GM21515 (cell line): ENCODE results near the gene CARD9.

Experiments used
- ATAC-seq: cut with Tn5 transposase; IDR thresholded peaks from one replicate; pipeline ENCODE4 v1.9.1; 2021; ENCODE audit not compliant: unreplicated experiment

Gene CARD9

DNA sequence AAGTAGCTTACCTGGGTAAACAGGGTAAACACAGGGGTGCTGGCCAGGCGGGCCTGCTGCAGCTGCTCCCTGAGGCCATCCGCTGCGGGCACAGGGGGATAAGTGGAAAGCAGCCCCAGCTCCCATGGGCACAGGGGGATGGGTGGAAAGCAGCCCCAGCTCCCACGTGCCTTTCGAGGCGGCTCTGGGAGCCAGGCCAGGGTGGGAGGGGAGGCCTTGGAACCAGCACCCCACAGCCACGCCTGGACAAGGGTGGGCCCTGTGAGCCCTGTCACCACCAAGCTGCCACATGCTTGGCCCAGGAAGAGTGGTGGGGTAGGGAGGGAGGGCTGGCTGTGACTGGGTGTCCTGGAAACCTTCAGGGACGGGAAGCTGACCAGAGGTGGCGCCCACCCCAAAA, 7.8 kb upstream of the CARD9 start:
- ATAC-seq: no peak

GRCh38 chr9:136380381-136380780, 6.9 kb upstream of the CARD9 start:
- ATAC-seq: no peak

DNA sequence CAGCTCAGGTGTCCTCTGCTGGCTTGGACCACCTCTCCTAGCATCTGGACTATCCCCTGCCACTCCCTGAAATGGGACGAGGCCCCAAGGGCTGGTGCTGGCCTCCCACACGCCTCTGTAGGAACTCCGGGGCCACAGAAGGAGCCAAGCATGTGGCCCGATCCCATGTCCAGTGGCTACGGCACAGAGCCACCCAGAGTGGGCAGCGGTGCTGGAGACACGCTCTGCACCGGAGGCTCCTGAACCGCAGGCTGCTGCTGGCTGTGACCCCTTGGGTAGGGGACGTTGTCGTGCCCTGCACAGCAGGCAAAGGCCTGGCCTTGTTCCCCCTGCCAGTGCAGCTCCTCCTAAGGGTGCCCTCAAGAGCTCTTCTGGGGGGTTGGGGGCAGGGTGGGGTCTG, 6.4 kb upstream of the CARD9 start:
- no peak for ATAC-seq

DNA sequence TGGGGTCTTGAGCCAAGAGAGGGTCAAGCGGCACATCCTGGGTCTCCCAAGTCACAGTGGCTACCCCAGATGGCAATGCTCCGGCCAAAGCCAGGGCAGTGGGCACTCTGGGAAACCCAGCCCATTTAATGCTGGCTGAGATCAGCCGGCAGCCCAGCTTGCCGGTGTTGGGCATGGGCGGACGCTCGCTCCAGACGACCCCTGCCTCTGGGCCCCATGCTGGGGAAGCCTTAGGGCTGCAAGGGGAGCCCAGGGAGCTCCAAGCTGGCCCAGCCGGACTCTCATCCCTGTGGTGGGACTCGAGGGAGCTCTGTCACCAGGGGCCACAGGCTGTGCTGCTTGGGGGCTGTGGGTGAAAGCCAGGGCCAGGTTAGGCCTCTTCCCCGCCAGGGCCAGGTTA, 5.9 kb upstream of the CARD9 start:
- no peak for ATAC-seq

DNA sequence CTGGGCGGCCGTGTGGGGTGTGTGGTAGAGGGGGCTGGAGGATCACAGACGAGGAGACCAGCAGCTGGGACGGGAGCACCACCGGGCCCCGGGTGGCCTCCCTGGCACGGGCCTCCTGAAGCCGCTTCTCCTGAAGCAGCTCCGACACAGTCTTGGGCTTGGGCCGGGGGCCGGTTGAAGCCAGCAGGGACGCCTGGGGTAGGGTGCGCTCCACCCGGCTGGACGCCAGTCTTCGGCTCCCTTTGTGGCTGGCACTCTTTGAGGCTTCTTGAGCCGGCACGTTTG, 5.5 kb upstream of the CARD9 start:
- no peak for ATAC-seq

DNA sequence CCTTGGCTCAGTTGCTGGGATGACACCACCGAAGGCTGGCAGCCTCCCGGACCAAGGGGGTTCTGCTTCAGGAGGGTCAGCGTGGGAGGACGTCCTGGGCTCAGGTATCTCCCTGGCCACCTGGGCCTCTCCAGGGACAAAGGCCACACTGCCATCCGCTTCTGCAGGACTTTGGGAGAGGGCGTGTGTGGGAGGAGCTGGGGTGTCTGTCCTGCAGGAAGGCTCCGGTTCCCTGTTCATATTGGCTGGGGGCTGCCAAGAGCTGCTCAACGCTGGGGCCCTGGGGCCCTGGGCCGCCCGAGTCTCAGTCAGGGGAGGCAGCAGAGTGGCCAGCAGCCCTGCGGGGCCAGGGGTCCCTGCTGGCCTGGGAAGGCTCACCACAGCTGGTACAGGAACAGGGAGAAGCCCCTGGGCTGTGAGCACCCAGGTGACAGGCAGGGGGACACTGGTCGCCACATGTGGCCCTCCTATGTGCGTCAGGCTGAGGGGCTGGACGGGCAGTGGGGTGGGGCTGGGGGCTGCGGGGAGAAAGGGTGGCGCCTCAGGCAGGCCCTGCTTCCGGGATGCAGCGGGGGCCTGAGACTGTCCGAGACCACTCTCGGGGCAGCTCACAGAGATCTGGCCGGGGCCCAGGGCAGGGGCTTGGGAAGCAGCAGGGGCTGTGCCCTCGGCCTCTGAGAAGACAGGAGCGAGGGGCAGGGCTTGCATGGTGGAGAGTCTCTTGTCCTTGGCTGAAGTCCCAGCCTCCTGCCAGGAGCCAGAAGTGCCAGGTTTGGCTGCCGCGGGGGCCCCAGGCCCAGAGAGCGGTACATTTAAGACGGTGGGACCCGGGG, 4.9 kb upstream of the CARD9 start:
- ATAC-seq: no peak

- no peak for ATAC-seq
These were observed 4.1 kb upstream of the CARD9 start for GRCh38 chr9:136377341-136378169.

- ATAC-seq: no peak
These were observed 3.0 kb upstream of the CARD9 start for GRCh38 chr9:136376457-136376856.

- no peak for ATAC-seq
These were observed 1.6 kb upstream of the CARD9 start for GRCh38 chr9:136375096-136375495.

- ATAC-seq: no peak
These were observed 710 bp upstream of the CARD9 start for GRCh38 chr9:136374183-136374575.

GRCh38 chr9:136372561-136373299, 739 bp downstream of the CARD9 start:
- ATAC-seq: no peak

DNA sequence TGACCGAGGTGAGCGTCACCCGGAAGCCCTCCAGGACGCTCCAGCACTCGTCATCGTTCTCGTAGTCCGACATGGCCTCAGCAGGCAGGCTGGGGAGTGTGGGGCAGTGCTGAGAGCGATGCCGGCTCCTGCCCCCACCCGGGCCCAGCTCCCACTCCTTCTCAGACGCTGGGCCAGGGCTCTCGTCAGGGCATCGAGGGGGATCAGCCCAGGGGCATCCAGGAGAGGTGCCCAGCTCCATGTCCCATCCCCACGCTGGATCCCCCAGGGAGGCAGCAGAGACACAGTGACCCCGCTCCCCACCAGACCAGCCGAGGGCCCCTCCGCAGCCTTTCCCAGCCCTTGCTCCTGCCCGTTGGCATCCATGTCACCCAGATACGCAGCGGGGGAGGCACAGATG, 1.5 kb downstream of the CARD9 start:
- no peak for ATAC-seq

DNA sequence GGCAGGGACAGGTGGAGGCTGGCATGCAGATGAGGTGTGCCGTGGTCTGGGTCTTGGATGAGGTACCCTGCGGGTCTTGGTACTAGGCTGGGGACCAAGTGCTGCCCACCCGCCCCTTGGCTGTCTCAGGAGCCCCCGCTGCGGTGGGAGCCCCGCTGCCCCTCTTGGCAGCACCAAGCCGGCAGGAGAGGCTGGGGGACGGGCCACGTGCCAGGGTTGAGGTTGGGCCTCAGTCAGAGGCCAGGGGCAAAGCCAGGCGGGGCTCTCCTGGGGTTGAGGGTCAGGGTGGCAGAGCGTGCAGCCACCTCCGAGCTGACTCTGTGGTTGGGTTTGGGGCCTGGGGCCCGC, 2.0 kb downstream of the CARD9 start:
- ATAC-seq: no peak

DNA sequence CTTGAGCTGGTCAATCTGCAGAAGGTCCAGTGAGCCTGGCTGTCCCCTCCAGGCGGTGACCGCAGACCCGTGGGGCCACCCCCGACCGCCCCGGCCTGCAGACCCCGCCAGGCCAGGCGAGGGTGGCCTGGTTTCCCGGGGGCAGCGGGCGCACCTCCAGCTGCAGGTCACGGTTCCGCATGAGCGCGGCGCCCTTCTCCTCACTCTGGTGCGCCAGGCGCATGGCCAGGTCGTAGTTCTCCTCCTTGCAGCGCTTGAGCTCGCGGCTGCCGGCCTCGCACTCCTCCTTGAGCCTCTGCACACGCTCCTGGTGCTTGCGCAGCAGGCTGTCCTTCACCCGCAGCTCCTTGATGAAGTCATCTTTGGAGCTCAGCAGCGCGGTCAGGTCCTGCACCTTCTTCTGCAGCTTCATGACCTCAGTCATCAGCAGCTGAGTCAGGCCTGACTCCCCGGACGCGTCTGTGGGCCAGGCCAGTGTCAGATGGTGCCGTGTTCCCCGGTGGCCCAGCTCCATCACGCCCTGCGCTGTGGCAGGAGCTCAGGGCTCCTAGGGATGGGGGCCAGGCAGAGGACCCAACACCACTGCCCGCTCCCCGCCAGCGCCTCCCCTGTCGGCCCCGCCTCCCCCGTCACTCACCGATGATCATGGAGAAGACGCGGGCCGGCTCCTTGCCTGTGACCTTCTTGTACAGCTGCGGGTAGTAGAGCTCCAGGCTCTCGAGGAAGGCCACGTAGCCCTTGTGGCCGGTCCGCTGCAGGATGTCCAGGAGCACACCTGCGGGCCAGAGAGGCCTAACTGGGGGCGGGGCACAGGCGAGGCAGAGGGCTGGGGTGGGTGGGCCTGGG, 2.6 kb downstream of the CARD9 start:
- no peak for ATAC-seq

DNA sequence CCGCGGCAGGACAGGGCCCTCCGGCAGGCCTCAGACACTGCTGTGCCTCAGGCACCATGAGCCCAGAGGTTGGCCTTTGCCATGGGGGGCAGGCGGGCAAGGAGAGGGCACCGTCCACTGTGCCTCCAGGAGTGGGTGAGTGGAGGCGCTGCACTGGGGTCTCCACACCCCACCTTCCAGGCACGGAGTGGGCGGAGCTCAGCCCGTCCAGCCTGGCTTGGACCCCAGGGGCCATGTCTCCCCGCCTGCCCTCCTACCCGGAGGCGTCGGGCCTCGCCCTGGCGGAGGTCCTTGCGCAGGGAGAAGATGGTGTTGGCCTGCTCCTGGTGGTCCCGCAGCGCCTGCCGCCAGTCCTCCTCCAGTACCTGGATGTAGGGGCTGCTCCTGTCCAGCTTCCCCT, 3.4 kb downstream of the CARD9 start:
- ATAC-seq: no peak

DNA sequence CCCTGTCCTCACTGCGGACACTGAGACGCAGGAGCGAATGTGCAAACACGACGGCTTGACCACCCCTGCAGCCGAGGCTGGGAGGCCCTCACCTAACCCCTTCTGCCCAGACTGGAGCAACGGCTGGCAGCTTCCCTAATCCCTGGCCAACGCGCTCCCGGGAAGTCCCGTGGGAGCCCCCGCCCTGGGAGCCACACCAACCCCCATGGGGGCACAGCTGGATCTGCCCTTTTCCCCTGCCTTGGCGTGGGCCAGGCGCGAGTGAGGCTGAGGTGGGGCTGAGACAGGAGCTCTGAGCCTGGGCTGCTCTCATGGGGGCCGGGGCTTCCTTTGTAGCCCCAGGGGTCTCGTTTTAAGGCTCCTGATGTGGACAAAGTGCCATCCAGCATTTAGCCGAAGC, 5.3 kb downstream of the CARD9 start:
- no peak for ATAC-seq

DNA sequence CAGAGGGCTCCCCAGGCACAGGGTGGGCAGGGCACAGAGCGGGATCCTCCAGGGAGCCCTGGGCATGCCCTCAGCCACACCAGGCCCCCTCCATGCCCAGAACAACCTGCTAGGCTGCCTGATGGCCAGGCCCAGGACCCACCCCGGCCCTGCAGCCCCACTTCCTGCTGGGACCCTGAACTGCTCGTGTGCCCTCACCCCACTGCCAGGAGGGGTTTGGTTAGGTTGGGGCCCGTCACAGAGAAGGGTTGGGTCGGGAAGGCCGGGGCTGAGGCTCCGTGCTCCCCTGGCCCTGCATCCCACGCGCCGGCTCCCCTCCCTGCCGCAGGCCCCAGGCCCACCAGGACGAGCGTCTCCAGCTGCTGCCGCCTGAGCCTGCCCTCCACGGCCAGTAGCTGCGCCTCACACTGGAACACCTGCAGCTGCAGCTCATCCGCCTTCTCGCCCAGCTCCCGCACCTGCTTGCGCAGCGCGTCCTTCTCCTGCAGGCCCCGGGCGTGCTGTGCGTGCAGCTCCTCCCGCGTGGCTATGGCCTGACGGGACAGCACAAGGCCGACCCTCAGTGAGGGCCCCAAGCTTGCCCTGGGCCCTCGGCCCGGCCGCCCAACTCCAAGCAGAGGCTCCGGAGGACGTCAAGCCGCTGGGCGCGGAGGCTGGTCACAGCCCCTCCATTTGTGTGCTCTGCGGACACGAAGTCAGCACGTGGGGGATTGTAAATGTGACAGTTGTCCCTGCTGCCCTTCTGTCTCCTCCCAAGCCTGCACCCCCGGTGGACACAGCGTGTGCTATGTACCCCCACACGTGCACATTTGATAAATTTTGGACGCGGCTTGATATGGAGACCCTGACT, 5.9 kb downstream of the CARD9 start:
- ATAC-seq: no peak

- no peak for ATAC-seq
These were observed 6.6 kb downstream of the CARD9 start for GRCh38 chr9:136366826-136367225.

DNA sequence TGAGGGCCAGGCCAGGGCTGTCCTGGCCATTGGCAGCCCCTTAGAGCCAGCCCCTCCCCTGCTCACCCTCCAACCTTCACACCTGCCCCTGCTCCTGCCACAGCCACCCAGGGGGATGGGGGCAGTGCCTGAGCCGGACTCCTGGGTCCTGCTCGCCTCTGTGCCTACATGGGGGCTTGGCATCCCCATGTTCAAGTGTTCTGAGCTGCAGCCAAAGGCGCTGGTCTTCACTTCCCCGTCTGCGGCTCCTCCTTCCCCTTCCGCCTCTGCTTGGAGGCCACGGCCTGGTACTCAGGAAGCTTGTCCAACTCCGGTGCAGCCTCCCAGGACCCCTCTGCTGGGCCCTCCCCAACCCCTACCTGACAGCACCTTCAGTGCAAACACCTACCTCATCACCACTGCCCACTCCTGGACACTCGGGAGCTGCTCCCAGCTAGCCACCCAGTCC, 7.7 kb downstream of the CARD9 start:
- no peak for ATAC-seq
